ENCODE data around the gene PSMA6.

Gene PSMA6

DNA sequence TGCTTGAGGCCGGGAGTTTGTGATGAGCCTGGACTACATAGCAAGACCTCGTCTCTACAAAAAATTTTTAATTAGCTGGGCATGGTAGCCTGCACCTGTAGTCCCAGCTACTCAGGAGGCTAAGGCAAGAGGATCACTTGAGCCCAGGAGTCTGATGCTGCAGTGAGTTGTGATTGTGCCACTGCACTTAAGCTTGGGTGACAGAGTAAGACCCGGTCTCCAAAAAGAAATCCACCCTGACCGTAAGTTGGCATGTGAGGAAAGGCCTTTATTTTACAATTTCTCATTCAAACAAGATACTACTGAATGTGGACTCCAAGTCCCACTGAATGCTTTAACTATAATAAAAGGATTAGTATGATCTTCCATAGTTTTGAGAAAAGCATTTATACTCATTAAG lies 27.3 kb downstream of the PSMA6 start:
- TF ChIP-seq FOXM1 (IDR thresholded peaks at IDR 0.05; ENCODE audit: borderline replicate concordance) (no peak), ZNF384 (IDR thresholded peaks at IDR 0.05) (no peak), L3MBTL2 (conservative IDR thresholded peaks at IDR 0.05) (no peak), ELF4 (IDR thresholded peaks at IDR 0.05) (no peak), HDGF (IDR thresholded peaks at IDR 0.05; ENCODE audit: borderline replicate concordance) (no peak), NFRKB (IDR thresholded peaks at IDR 0.05) (no peak), BHLHE40 (IDR thresholded peaks at IDR 0.05; ENCODE audit: borderline replicate concordance) (no peak), PKNOX1 (IDR thresholded peaks at IDR 0.05) (no peak), CTBP1 (IDR thresholded peaks at IDR 0.05; ENCODE audit: borderline replicate concordance) (no peak), FOXA1 (IDR thresholded peaks at IDR 0.05) (no peak), ARNT (IDR thresholded peaks at IDR 0.05) (no peak), SP1 (IDR thresholded peaks at IDR 0.05) (no peak), TARDBP (IDR thresholded peaks at IDR 0.05) (no peak), FOXK2 (IDR thresholded peaks at IDR 0.05) (no peak), LEF1 (IDR thresholded peaks at IDR 0.05; ENCODE audit: borderline replicate concordance) (no peak)
- CTCF ChIA-PET: no interaction called here
- POLR2A ChIA-PET: interaction anchor here (1.3 kb wide), 1 partner anchor 27 kb away, joined by 4 read pairs; the partner anchor contains the start of gene PSMA6
- no peak for DNase-seq (ENCODE audit: extremely low spot score)

DNA sequence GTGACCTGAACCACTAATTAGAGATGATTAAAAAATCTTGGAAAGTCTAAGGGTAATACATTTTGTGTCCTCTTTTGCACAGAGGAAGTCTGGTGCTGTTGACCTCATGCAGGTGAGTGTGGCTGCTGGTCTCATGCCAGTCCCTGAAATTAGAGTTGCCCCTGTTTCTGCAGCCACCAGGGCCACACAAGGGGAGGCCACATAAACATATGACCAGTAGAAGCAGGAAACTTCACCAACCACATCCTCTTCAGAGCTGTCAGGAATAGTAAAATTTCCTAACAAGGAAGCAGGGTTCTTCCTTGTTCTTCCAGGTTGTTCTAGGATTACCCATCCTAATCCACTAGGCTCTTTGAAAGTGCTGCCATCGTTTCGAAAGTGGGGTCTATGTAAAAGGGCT lies 28.3 kb downstream of the PSMA6 start:
- ChIA-PET CTCF (no interaction called here), POLR2A (no interaction called here)

GRCh38 chr14:35326375-35326774 lies 34.2 kb downstream of the PSMA6 start:
- no peak for DNase-seq (ENCODE audit: extremely low spot score)
- TF ChIP-seq NFRKB (IDR thresholded peaks at IDR 0.05): no peak
- no peak for TF ChIP-seq BHLHE40 (IDR thresholded peaks at IDR 0.05; ENCODE audit: borderline replicate concordance)
- no peak for TF ChIP-seq FOXA1 (IDR thresholded peaks at IDR 0.05)
- TF ChIP-seq HDGF (IDR thresholded peaks at IDR 0.05; ENCODE audit: borderline replicate concordance): no peak
- TF ChIP-seq SP1 (IDR thresholded peaks at IDR 0.05): no peak
- no peak for TF ChIP-seq ARNT (IDR thresholded peaks at IDR 0.05)
- TF ChIP-seq PKNOX1 (IDR thresholded peaks at IDR 0.05): no peak
- TF ChIP-seq ZNF384 (IDR thresholded peaks at IDR 0.05): no peak
- no peak for TF ChIP-seq FOXK2 (IDR thresholded peaks at IDR 0.05)
- no peak for TF ChIP-seq LEF1 (IDR thresholded peaks at IDR 0.05; ENCODE audit: borderline replicate concordance)
- no peak for TF ChIP-seq FOXM1 (IDR thresholded peaks at IDR 0.05; ENCODE audit: borderline replicate concordance)
- TF ChIP-seq ELF4 (IDR thresholded peaks at IDR 0.05): no peak
- no peak for TF ChIP-seq TARDBP (IDR thresholded peaks at IDR 0.05)
- no peak for TF ChIP-seq SUZ12 (IDR thresholded peaks at IDR 0.05)
- ChIA-PET POLR2A (no interaction called here), CTCF (no interaction called here)

More for the DNA sequence above, 28.3 kb downstream of the PSMA6 start:
- no peak for TF ChIP-seq HDGF (IDR thresholded peaks at IDR 0.05; ENCODE audit: borderline replicate concordance)
- TF ChIP-seq CTBP1 (IDR thresholded peaks at IDR 0.05; ENCODE audit: borderline replicate concordance): no peak
- TF ChIP-seq TARDBP (IDR thresholded peaks at IDR 0.05): no peak
- TF ChIP-seq ELF4 (IDR thresholded peaks at IDR 0.05): no peak
- TF ChIP-seq SP1 (IDR thresholded peaks at IDR 0.05): no peak
- TF ChIP-seq ARNT (IDR thresholded peaks at IDR 0.05): no peak
- no peak for TF ChIP-seq FOXA1 (IDR thresholded peaks at IDR 0.05)
- no peak for TF ChIP-seq PKNOX1 (IDR thresholded peaks at IDR 0.05)
- TF ChIP-seq LEF1 (IDR thresholded peaks at IDR 0.05; ENCODE audit: borderline replicate concordance): no peak
- no peak for TF ChIP-seq FOXM1 (IDR thresholded peaks at IDR 0.05; ENCODE audit: borderline replicate concordance)
- TF ChIP-seq SUZ12 (IDR thresholded peaks at IDR 0.05): no peak
- no peak for TF ChIP-seq L3MBTL2 (conservative IDR thresholded peaks at IDR 0.05)
- TF ChIP-seq NFRKB (IDR thresholded peaks at IDR 0.05): no peak
- no peak for DNase-seq (ENCODE audit: extremely low spot score)

DNA sequence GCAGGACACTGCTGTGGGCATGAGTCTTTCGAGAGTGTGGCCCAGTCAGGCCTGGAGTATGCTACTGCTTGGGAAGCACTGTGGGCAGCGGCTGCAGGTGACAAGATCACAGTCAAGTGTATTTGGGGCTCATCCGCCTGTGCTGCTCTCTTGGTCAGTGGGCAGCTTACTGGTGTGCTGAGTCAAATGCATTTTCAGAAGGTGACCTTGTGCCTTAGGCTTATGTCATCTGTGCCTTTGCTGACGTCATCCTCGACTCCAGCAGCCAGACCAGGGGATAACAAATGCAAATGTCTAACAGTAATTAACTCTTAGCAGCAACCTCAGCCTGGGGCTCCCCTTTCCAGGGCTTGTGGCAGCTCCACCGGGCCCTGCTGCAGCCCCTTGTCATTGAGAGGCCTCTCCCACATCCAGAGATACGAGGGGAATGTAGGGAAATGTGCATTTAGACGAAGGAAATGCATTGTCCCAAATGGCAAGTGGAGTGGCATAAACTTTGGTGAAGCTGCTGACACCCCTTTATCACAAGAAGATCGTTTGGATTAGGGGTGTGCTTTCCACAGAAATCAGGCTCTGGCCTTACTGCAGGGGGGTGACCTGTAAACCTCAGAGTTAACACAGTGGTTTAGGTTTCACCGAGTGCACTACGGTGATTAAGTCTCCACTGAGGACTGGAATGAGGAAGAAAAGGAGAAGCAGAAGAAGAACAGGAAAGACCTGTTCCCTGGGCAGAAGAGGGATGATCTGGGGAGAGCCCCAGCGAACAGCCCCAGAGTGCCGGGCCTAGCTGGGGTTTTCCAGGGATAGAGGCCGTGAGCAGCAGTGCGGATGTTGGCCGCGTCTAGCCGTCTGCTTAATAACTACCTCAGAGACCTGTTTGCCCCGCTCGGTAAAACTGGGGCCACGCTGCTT lies 39.7 kb downstream of the PSMA6 start:
- TF ChIP-seq HDGF (IDR thresholded peaks at IDR 0.05; ENCODE audit: borderline replicate concordance) (no peak), TARDBP (IDR thresholded peaks at IDR 0.05) (no peak), SUZ12 (IDR thresholded peaks at IDR 0.05) (no peak), NFRKB (IDR thresholded peaks at IDR 0.05) (no peak), L3MBTL2 (conservative IDR thresholded peaks at IDR 0.05) (no peak), CTBP1 (IDR thresholded peaks at IDR 0.05; ENCODE audit: borderline replicate concordance) (no peak), LEF1 (IDR thresholded peaks at IDR 0.05; ENCODE audit: borderline replicate concordance) (no peak), FOXK2 (IDR thresholded peaks at IDR 0.05) (no peak), FOXA1 (IDR thresholded peaks at IDR 0.05) (no peak), PKNOX1 (IDR thresholded peaks at IDR 0.05) (no peak), ARNT (IDR thresholded peaks at IDR 0.05) (no peak), BHLHE40 (IDR thresholded peaks at IDR 0.05; ENCODE audit: borderline replicate concordance) (no peak), ZNF384 (IDR thresholded peaks at IDR 0.05) (no peak), FOXM1 (IDR thresholded peaks at IDR 0.05; ENCODE audit: borderline replicate concordance) (no peak), SP1 (IDR thresholded peaks at IDR 0.05) (no peak), ELF4 (IDR thresholded peaks at IDR 0.05) (no peak)
- DNase-seq (ENCODE audit: extremely low spot score): peak; percentile 12
- CTCF ChIA-PET: no interaction called here
- POLR2A ChIA-PET: no interaction called here
